ENCODE results near the gene ZFP2. TPM values are rescaled to one million over a fixed set of nuclear protein-coding genes. Genes with fewer than 3 reads are reported as not detected.

ZFP2 gene
- 0.21 and 0.75 TPM in 2 replicates for total RNA-seq
- 0.07 and 0.10 TPM in 2 replicates for polyA plus RNA-seq
- 0.21 and 0.25 TPM in 2 replicates for polyA plus RNA-seq (2011; cell fraction: cytosol; rRNA removed)
- polyA plus RNA-seq (2011; cell fraction: nucleus; rRNA removed): 0.84 and 1.0 TPM in 2 replicates
- 0.17 and 0.35 TPM in 2 replicates for polyA plus RNA-seq (2012)
- polyA minus RNA-seq: not detected in 2 replicates
- not detected for polyA minus RNA-seq (2011; cell fraction: cytosol; rRNA and poly(A)+ RNA removed)
- polyA minus RNA-seq (2011; cell fraction: nucleus; rRNA and poly(A)+ RNA removed): 0.34 TPM in 1 of 2 replicates, not detected in the other
- percentile 25 among the genes with signal in this experiment for Bru-seq, nascent RNA
- percentile 42 among the genes with signal in this experiment for BruChase-seq, experiment 1, labeled RNA remaining after a 6-hour chase
- percentile 26 among the genes with signal in this experiment for BruChase-seq, experiment 2, labeled RNA remaining after a 2-hour chase
- long read RNA-seq: 0 reads

GRCh38 chr5:178895615-178896571 lies at the start of gene ZFP2:
TSS of gene ZFP2 (plus strand) at chr5:178895913. CDS start at chr5:178931314, 35,401 bp downstream.
- dilution Hi-C loops (cut with MboI; ENCODE audit: extremely low pct_ligation_motif_present, low sequenced_read_pairs) (no loop called here), intact Hi-C loops (cut with micrococcal nuclease) (loop anchor here (1.0 to 5.0 kb wide), 3 partner anchors 39 to 166 kb away; partner anchors contain the start of genes ZNF354A, ZNF354B and ZNF354C)
- no peaks in the 10 kb centered on the region for H3K9me1 ChIP-seq (replicated peaks; ENCODE audit: control insufficient read depth, extremely low read depth, insufficient read depth, low read length)
- TF ChIP-seq FOS (IDR thresholded peaks at IDR 0.05; ENCODE audit: borderline replicate concordance, insufficient read depth, low read length) (no peak), POLR2AphosphoS5 (IDR thresholded peaks at IDR 0.05; ENCODE audit: insufficient read depth, low read depth, low read length) (no peak), EZH2 (IDR thresholded peaks at IDR 0.05; ENCODE audit: borderline replicate concordance, low read depth, low read length, severe bottlenecking) (no peak), MAX (IDR thresholded peaks at IDR 0.05; ENCODE audit: insufficient read depth, insufficient read length) (no peak), GATA2 (IDR thresholded peaks at IDR 0.05; ENCODE audit: insufficient read depth, insufficient read length, low read depth, low read length) (no peak), CTCF (IDR thresholded peaks at IDR 0.05; ENCODE audit: extremely low read depth in 1 of 2, insufficient read depth in 1 of 2, low read depth in 1 of 2, low read length in 2 of 2) (no peak), MYC (IDR thresholded peaks at IDR 0.05; ENCODE audit: low read depth, low read length) (no peak), JUN (IDR thresholded peaks at IDR 0.05; ENCODE audit: borderline replicate concordance, insufficient read depth, insufficient read length, low read depth) (no peak), POLR2A (IDR thresholded peaks at IDR 0.05; ENCODE audit: low read depth, low read length) (no peak)
- FAIRE-seq (peak; percentile 26), DNase-seq (ENCODE audit: low read depth, low spot score) (peak; percentile 58)
- H4K20me1 ChIP-seq (replicated peaks; ENCODE audit: control insufficient read depth, extremely low read depth, insufficient read depth, low read length): no peaks in the 10 kb centered on the region
- peak within 1 kb of the TSS; percentile 91 for H2AFZ ChIP-seq (ENCODE audit: low read depth, low read length)
- no peaks in the 10 kb centered on the region for H3K36me3 ChIP-seq (ENCODE audit: control insufficient read depth in 2 of 2, extremely low read depth in 1 of 2, insufficient read depth in 2 of 2, low read length in 2 of 2)
- H3K27ac ChIP-seq (ENCODE audit: insufficient read depth, low read depth, low read length): no peak within 1 kb of the TSS
- peak within 1 kb of the TSS; percentile 31 for H3K4me2 ChIP-seq (ENCODE audit: insufficient read depth, low read length)
- H3K4me1 ChIP-seq (ENCODE audit: control insufficient read depth, extremely low read depth, insufficient read depth, low read length): no peaks in the 10 kb centered on the region
- H3K79me2 ChIP-seq (ENCODE audit: control insufficient read depth, insufficient read depth, low read length): no peaks in the 10 kb centered on the region
- CTCF ChIA-PET: no interaction called here
- BruUV-seq (replicated peaks): no TSS peak
- POLR2A ChIA-PET: no interaction called here
- no peaks in the 10 kb centered on the region for H3K27me3 ChIP-seq (ENCODE audit: control insufficient read depth in 2 of 2, insufficient read depth in 2 of 2, low read length in 2 of 2)
- H3K9me3 ChIP-seq (replicated peaks; ENCODE audit: control insufficient read depth, insufficient read depth, low read length): no peaks in the 10 kb centered on the region
- no peak within 1 kb of the TSS for H3K9ac ChIP-seq (replicated peaks; ENCODE audit: extremely low read depth, insufficient read depth, low read length)
- H3K4me3 ChIP-seq (replicated peaks in 1 of 3; ENCODE audit: insufficient read depth in 1 of 3, low read depth in 1 of 3, low read length in 3 of 3): peak within 1 kb of the TSS; percentile 41 to 59 (median 54)
